Adrenal gland (tissue), 5 donors: ENCODE results near the gene GPR78.

ENCODE experiments used
- POLR2A ChIP-seq, 2 donors: fragments of 450-650 bp; IDR thresholded peaks; one replicate each; pipeline ENCODE4 v1.6.1; 2017; ENCODE audit warnings: antibody characterized with exemption in 2 of 2, mild to moderate bottlenecking in 2 of 2, moderate library complexity in 1 of 2
- TF ChIP-seq, protein P1 (sequence below), 6 experiments: fragments of 450-650 bp in 4 of 6; fragments of 200-600 bp in 2 of 6; sonication (generic) in 1 of 6; IDR thresholded peaks; 1 replicate in 5 of 6; 2 replicates in 1 of 6; pipeline versions ENCODE4 v1.5.1 to v1.8.0; 2016 to 2021; ENCODE audit warnings: antibody characterized with exemption in 6 of 6, mild to moderate bottlenecking in 2 of 6, moderate library complexity in 1 of 6
- donor health status: DM: no; HTN: no; CAD: no.

DNA sequence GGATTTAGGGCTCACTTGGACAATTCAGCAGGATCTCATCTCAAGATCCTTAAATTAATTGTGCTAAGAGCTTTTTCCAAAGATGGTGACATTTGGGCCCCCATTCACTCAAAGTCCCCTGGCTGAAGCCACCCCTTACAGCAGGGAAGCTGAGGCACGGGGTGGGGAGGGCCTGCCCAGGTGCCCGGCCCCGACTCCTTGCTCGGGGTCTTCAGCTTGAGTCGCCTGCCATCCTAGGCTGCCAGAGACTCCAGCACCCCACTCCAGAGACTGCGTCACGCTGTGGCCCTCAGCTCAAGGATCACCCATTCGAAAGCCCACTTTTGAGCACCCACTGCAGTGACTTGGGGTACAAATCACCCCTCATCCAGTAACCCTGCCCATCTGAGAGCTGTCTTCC lies 39.2 kb upstream of the GPR78 start:
- TF ChIP-seq, protein P1, sequence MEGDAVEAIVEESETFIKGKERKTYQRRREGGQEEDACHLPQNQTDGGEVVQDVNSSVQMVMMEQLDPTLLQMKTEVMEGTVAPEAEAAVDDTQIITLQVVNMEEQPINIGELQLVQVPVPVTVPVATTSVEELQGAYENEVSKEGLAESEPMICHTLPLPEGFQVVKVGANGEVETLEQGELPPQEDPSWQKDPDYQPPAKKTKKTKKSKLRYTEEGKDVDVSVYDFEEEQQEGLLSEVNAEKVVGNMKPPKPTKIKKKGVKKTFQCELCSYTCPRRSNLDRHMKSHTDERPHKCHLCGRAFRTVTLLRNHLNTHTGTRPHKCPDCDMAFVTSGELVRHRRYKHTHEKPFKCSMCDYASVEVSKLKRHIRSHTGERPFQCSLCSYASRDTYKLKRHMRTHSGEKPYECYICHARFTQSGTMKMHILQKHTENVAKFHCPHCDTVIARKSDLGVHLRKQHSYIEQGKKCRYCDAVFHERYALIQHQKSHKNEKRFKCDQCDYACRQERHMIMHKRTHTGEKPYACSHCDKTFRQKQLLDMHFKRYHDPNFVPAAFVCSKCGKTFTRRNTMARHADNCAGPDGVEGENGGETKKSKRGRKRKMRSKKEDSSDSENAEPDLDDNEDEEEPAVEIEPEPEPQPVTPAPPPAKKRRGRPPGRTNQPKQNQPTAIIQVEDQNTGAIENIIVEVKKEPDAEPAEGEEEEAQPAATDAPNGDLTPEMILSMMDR (IDR thresholded peaks at IDR 0.05): no peak
- no peak for TF ChIP-seq POLR2A (IDR thresholded peaks at IDR 0.05)
